IPS-20b (cell line): Measurements from ENCODE around the gene SLC2A6.

Experiments used
- H3K27ac ChIP-seq: one replicate; pipeline ENCODE4 v1.5.1; 2013; ENCODE audit warnings: low read length
- H3K27me3 ChIP-seq: 2 replicates; pipeline ENCODE4 v1.6.1; 2013; ENCODE audit warnings: mild to moderate bottlenecking, low read length, inconsistent platforms; ENCODE audit not compliant: insufficient read depth
- H3K36me3 ChIP-seq: 2 replicates; pipeline ENCODE4 v1.6.1; 2013; ENCODE audit warnings: low read depth, mild to moderate bottlenecking, inconsistent platforms, low read length, moderate library complexity; ENCODE audit not compliant: insufficient read depth
- H3K4me1 ChIP-seq: 2 replicates; pipeline ENCODE4 v1.6.1; 2013; ENCODE audit warnings: mild to moderate bottlenecking, control low read depth, inconsistent platforms, low read length, moderate library complexity; ENCODE audit not compliant: insufficient read depth
- H3K4me3 ChIP-seq: 2 replicates; pipeline ENCODE4 v1.5.1; 2013; ENCODE audit warnings: mild to moderate bottlenecking, low read length, inconsistent platforms
- H3K9ac ChIP-seq: 2 replicates; pipeline ENCODE4 v1.6.1; 2013; ENCODE audit warnings: low read depth, mild to moderate bottlenecking, inconsistent platforms, low read length, moderate library complexity
- H3K9me3 ChIP-seq: 2 replicates; pipeline ENCODE4 v1.6.1; 2013; ENCODE audit warnings: mild to moderate bottlenecking, low read depth, low read length, inconsistent platforms; ENCODE audit not compliant: insufficient read depth

Gene SLC2A6

GRCh38 chr9:133433351-133433843 lies 45.5 kb downstream of the SLC2A6 start:
- Histone ChIP-seq H3K27me3 (peaks cover 10% of the 10 kb centered on the region; the same call in 1 of the 2 replicates), H3K4me1 (no peaks in the 10 kb centered on the region), H3K4me3 (no peak overlapping the region), H3K27ac (no peak overlapping the region), H3K9ac (no peak overlapping the region), H3K9me3 (no peaks in the 10 kb centered on the region), H3K36me3 (no peaks in the 10 kb centered on the region)

GRCh38 chr9:133430244-133430643 lies 48.7 kb downstream of the SLC2A6 start:
- Histone ChIP-seq H3K36me3 (no peaks in the 10 kb centered on the region), H3K4me1 (no peaks in the 10 kb centered on the region), H3K9me3 (no peaks in the 10 kb centered on the region; the same call in 1 of the 2 replicates), H3K9ac (no peak overlapping the region), H3K4me3 (peak overlapping the region; percentile 60; the same call in 1 of the 2 replicates), H3K27me3 (peaks cover 22% of the 10 kb centered on the region), H3K27ac (no peak overlapping the region)

- H3K27ac ChIP-seq: no peak overlapping the region
- H3K4me3 ChIP-seq: peak overlapping the region; percentile 60; the same call in 1 of the 2 replicates
- peaks cover 22% of the 10 kb centered on the region for H3K27me3 ChIP-seq
- no peak overlapping the region for H3K9ac ChIP-seq
- H3K9me3 ChIP-seq: no peaks in the 10 kb centered on the region; the same call in 1 of the 2 replicates
- H3K4me1 ChIP-seq: no peaks in the 10 kb centered on the region
- H3K36me3 ChIP-seq: no peaks in the 10 kb centered on the region
Measured at GRCh38 chr9:133429641-133430161, 49.2 kb downstream of the SLC2A6 start.

DNA sequence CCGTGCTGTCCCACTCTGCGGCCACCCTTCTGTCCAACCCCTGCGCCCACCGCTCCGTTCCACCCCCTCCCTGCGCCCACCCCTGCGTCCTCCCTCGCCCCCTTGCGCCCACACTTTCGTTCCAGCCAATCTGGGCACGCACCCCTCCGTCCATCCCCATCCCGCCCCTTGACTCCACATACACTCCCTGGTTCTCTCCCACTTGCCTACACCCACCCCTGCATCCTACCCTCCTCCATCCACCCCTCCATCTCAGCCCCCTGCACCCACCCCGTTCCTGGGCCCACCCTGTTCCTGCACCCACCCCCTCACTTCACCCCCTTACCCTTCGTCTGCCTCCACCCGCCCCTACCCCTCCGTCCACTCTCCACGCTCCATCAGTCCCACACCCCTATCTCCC lies 49.7 kb downstream of the SLC2A6 start:
- H3K9ac ChIP-seq: no peak overlapping the region

DNA sequence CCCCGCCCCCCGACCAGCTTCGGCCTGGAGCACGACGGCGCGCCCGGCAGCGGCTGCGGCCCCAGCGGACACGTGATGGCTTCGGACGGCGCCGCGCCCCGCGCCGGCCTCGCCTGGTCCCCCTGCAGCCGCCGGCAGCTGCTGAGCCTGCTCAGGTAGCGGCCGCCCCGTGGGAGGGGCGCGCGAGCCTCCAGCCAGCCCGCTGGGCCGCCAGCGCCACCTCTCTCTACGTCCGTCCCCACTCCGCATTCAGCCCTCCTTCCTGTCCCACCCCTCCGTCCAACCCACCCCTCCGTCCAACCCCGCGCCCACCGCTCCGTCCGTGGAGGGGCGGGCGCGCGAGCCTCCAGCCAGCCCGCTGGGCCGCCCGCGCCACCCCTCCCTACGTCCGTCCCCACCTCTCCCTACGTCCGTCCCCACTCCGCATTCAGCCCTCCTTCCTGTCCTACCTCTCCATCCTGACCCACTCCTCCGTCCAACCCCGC lies 50.2 kb downstream of the SLC2A6 start:
- Histone ChIP-seq H3K4me1 (no peaks in the 10 kb centered on the region), H3K4me3 (peak overlapping the region; percentile 57; the same call in 1 of the 2 replicates), H3K27me3 (peaks cover 22% of the 10 kb centered on the region), H3K36me3 (no peaks in the 10 kb centered on the region), H3K9ac (no peak overlapping the region), H3K9me3 (no peaks in the 10 kb centered on the region; the same call in 1 of the 2 replicates), H3K27ac (no peak overlapping the region)

More for the DNA sequence above, 49.7 kb downstream of the SLC2A6 start:
- Histone ChIP-seq H3K27me3 (peaks cover 22% of the 10 kb centered on the region), H3K36me3 (no peaks in the 10 kb centered on the region), H3K27ac (no peak overlapping the region), H3K4me1 (no peaks in the 10 kb centered on the region), H3K9me3 (no peaks in the 10 kb centered on the region; the same call in 1 of the 2 replicates), H3K4me3 (peak overlapping the region; percentile 60; the same call in 1 of the 2 replicates)

GRCh38 chr9:133427658-133428348 lies 51.1 kb downstream of the SLC2A6 start:
- no peaks in the 10 kb centered on the region for H3K36me3 ChIP-seq
- peak overlapping the region; percentile 59 for H3K4me3 ChIP-seq
- H3K9me3 ChIP-seq: no peaks in the 10 kb centered on the region; the same call in 1 of the 2 replicates
- peak overlapping the region; percentile 32; the same call in 1 of the 2 replicates for H3K9ac ChIP-seq
- peaks cover 22% of the 10 kb centered on the region for H3K27me3 ChIP-seq
- no peaks in the 10 kb centered on the region for H3K4me1 ChIP-seq
- no peak overlapping the region for H3K27ac ChIP-seq

- Histone ChIP-seq H3K4me1 (peaks cover 4% of the 10 kb centered on the region; the same call in 1 of the 2 replicates), H3K27me3 (peaks cover 22% of the 10 kb centered on the region), H3K9ac (no peak overlapping the region), H3K27ac (no peak overlapping the region), H3K9me3 (no peaks in the 10 kb centered on the region; the same call in 1 of the 2 replicates), H3K4me3 (no peak overlapping the region), H3K36me3 (no peaks in the 10 kb centered on the region)
Measured at GRCh38 chr9:133426011-133426410, 52.9 kb downstream of the SLC2A6 start.

GRCh38 chr9:133425049-133425632 lies 53.8 kb downstream of the SLC2A6 start:
- H3K4me3 ChIP-seq: no peak overlapping the region
- no peaks in the 10 kb centered on the region; the same call in 1 of the 2 replicates for H3K9me3 ChIP-seq
- no peaks in the 10 kb centered on the region for H3K36me3 ChIP-seq
- H3K9ac ChIP-seq: no peak overlapping the region
- peaks cover 19% of the 10 kb centered on the region for H3K27me3 ChIP-seq
- H3K27ac ChIP-seq: no peak overlapping the region
- peaks cover 4% of the 10 kb centered on the region for H3K4me1 ChIP-seq

DNA sequence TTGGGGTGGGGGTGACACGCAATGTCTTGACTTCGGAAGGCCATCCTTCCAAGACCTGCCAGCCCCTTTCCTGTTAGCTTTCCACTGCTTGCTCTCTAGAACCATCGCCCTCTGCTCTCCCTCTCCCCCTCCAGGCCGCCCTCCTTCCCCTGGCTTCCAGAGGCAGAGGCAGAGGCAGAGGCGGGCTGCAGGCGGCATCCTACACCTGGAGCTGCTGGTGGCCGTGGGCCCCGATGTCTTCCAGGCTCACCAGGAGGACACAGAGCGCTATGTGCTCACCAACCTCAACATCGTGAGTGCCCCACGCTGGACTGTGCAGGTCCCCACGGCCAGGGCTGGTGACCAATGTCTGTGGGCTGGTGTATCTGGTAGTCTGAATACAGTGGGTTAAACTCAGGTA lies 54.7 kb downstream of the SLC2A6 start:
- H3K36me3 ChIP-seq: no peaks in the 10 kb centered on the region
- H3K4me3 ChIP-seq: no peak overlapping the region
- peaks cover 5% of the 10 kb centered on the region for H3K4me1 ChIP-seq
- no peaks in the 10 kb centered on the region; the same call in 1 of the 2 replicates for H3K9me3 ChIP-seq
- no peak overlapping the region for H3K9ac ChIP-seq
- peaks cover 12% of the 10 kb centered on the region for H3K27me3 ChIP-seq
- H3K27ac ChIP-seq: no peak overlapping the region

GRCh38 chr9:133423216-133423615 lies 55.7 kb downstream of the SLC2A6 start:
- Histone ChIP-seq H3K9ac (no peak overlapping the region), H3K4me1 (peaks cover 7% of the 10 kb centered on the region), H3K36me3 (no peaks in the 10 kb centered on the region), H3K27me3 (peaks cover 11% of the 10 kb centered on the region), H3K4me3 (no peak overlapping the region), H3K9me3 (no peaks in the 10 kb centered on the region; the same call in 1 of the 2 replicates), H3K27ac (no peak overlapping the region)

DNA sequence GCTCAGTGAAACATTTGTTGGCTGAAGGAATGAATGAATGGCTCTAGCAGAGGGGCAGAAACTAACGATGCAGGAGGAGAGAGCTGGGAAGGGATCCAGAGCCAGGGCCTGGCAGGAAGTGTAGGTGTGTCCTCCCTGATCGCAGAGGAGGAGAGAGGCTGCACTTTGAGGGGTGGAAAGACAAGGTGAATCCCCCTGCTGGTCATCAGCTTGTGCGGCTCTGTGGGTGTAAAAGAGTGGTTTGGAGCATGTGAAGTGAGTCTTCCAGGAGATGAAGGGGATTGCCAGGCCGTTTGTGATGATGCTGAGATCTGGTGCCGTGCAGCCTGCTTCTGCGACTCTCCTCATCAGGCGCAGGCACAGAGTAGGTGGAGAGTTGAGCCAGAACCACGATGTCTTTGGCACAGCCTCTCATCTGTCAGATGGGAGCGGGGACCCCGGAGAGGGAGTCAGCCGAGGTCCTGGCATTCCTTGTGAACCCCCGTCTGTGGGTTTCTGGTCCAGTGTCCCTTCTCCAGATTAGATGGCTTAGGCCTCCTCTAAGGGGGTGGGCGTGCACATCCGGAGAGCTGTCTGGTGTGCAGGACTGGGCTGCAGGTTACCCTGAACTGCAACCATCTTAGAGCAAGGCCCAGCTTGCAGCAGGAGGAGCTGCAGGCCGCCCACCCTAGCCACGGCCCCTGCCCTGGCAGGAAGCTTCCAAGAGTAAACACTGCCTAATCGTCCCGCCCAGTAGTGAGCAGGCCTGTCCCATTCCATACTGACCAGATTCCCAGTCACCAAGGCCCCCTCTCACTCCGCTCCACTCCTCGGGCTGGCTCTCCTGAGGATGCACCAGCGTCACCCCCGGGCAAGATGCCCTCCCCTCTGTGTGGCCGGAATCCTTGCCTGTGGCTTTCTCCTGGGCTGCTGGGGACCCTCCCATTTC lies 57.0 kb downstream of the SLC2A6 start, which contains the start of gene ADAMTS13:
Gene ADAMTS13, plus strand, starts transcription at position 753 of the 928 bp plus-strand sequence. Its CDS starts 77 bp downstream, at position 830.
- H3K9ac ChIP-seq: peak within 1 kb of the TSS; percentile 27
- H3K27me3 ChIP-seq: no peaks in the 10 kb centered on the region
- H3K4me3 ChIP-seq: no peak within 1 kb of the TSS
- peaks cover 7% of the 10 kb centered on the region for H3K4me1 ChIP-seq
- H3K36me3 ChIP-seq: no peaks in the 10 kb centered on the region
- H3K9me3 ChIP-seq: no peaks in the 10 kb centered on the region
- H3K27ac ChIP-seq: no peak within 1 kb of the TSS
